Endothelial cell of umbilical vein (primary cell): ENCODE measurements around the gene RASSF5.

ENCODE experiments used
- EZH2 ChIP-seq: IDR thresholded peaks from 2 replicates; pipeline ENCODE4 v1.6.1; 2012; ENCODE audit warnings: borderline replicate concordance, low read depth, mild to moderate bottlenecking, moderate library complexity, low read length, inconsistent platforms; ENCODE audit not compliant: severe bottlenecking
- GATA2 ChIP-seq: IDR thresholded peaks from 2 replicates; pipeline ENCODE4 v1.7.0; 2011; ENCODE audit warnings: low read depth, mild to moderate bottlenecking, moderate library complexity, mixed read lengths, low read length; ENCODE audit not compliant: insufficient read length, insufficient read depth
- POLR2A ChIP-seq: IDR thresholded peaks from 2 replicates; pipeline ENCODE4 v1.6.1; 2012; ENCODE audit warnings: low read depth, mild to moderate bottlenecking, control low read depth, low read length
- POLR2AphosphoS5 ChIP-seq: IDR thresholded peaks from 2 replicates; pipeline ENCODE4 v1.6.1; 2012; ENCODE audit warnings: low read depth, mild to moderate bottlenecking, control low read depth, low read length, moderate library complexity; ENCODE audit not compliant: insufficient read depth
- TF ChIP-seq, protein P1 (sequence below), 2 donors: IDR thresholded peaks; 1 replicate in 1 of 2; 2 replicates in 1 of 2; pipeline ENCODE4 v1.5.1; 2011; ENCODE audit warnings: low read length in 2 of 2, mild to moderate bottlenecking in 2 of 2, moderate library complexity in 2 of 2, control low read depth in 1 of 2, inconsistent platforms in 1 of 2, low read depth in 1 of 2; ENCODE audit not compliant: insufficient read depth in 1 of 2; ENCODE audit errors: extremely low read depth in 1 of 2
- TF ChIP-seq, protein P2 (sequence below): IDR thresholded peaks from 2 replicates; pipeline ENCODE4 v1.6.1; 2011; ENCODE audit not compliant: insufficient read depth, insufficient read length

DNA sequence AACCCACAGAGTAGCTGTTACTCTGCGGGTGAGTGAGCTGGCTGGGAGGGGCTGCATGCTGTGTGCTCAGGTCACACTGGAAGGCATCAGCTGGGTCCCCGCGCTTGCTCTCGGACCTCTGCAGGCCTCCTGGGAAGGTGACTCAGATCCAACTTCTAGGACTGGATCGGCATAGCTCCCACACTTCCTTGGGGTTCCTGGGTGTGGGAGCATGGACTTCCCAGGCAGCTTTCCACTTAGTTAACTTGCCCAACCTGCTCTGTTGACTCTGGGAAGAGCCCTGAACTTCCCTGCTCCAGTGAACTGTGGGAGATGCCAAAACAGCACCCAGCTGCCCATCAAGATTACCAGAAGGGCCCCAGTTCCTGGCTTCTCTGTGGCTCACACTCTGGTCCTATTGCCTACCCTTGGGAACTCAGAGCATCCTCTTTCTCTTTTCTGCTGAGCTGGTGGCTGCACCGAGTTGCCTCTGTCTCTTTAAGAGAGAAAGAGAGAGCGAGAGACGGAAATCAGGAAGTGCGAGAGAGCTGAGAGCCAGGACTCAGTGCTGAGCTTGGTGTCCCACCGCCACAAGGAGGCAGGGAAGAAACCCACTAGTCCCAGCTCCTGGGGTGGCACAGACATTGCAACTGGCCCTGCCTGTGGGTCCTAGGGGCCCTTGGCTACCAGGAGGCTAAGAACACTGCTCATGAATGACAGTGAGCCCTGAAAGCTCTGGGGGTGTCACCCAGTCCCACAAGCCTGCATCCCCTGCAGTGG, 37.2 kb upstream of the RASSF5 start, which contains the start of gene IKBKE:
- TF ChIP-seq, protein P1, sequence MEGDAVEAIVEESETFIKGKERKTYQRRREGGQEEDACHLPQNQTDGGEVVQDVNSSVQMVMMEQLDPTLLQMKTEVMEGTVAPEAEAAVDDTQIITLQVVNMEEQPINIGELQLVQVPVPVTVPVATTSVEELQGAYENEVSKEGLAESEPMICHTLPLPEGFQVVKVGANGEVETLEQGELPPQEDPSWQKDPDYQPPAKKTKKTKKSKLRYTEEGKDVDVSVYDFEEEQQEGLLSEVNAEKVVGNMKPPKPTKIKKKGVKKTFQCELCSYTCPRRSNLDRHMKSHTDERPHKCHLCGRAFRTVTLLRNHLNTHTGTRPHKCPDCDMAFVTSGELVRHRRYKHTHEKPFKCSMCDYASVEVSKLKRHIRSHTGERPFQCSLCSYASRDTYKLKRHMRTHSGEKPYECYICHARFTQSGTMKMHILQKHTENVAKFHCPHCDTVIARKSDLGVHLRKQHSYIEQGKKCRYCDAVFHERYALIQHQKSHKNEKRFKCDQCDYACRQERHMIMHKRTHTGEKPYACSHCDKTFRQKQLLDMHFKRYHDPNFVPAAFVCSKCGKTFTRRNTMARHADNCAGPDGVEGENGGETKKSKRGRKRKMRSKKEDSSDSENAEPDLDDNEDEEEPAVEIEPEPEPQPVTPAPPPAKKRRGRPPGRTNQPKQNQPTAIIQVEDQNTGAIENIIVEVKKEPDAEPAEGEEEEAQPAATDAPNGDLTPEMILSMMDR (IDR thresholded peaks at IDR 0.05; ENCODE audit: extremely low read depth in 1 of 2, insufficient read depth in 1 of 2, low read depth in 1 of 2, low read length in 2 of 2) = peak; percentile 4 to 36
- TF ChIP-seq EZH2 (no peak), GATA2 (no peak), POLR2A (peak; percentile 38), POLR2AphosphoS5 (peak; percentile 37)
- TF ChIP-seq, protein P2, sequence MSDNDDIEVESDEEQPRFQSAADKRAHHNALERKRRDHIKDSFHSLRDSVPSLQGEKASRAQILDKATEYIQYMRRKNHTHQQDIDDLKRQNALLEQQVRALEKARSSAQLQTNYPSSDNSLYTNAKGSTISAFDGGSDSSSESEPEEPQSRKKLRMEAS = no peak
